Urothelium cell line (cell line): ENCODE results near the gene MYPN.
"Not testable (repeated sequence)": the region's sequence is repeated elsewhere in the genome, so short reads cannot be mapped to it uniquely, and the experiment has no call there.

ENCODE experiments used
- DNase-seq: peaks from one replicate; pipeline ENCODE4 v3.0.0; 2011; ENCODE audit warnings: low spot score, mixed read lengths
- FAIRE-seq: peaks from 2 replicates; lab custom pipeline; 2011; peaks lifted over from hg19 to GRCh38; lab: Jason Lieb, UNC

MYPN gene

GRCh38 chr10:68109331-68109730 is at the start of gene MYPN:
Gene MYPN, plus strand, starts transcription at chr10:68109488. Its CDS starts 11,951 bp downstream, at chr10:68121439.
- FAIRE-seq (no peak), DNase-seq (no peak)

- DNase-seq = no peak
- no peak for FAIRE-seq
Observed at GRCh38 chr10:68067029-68067428, 42.3 kb upstream of the MYPN start.

GRCh38 chr10:68067508-68067907 is 41.8 kb upstream of the MYPN start:
- FAIRE-seq (no peak), DNase-seq (no peak)

- FAIRE-seq (no peak), DNase-seq (no peak)
Observed at GRCh38 chr10:68073631-68074030, 35.7 kb upstream of the MYPN start.

- DNase-seq = no peak
- FAIRE-seq = no peak
Observed at GRCh38 chr10:68074031-68074774, 35.1 kb upstream of the MYPN start.

GRCh38 chr10:68074775-68075549 is 34.3 kb upstream of the MYPN start, which contains the start of gene HERC4:
Gene HERC4, minus strand, starts transcription at chr10:68075283. Its CDS starts 2,175 bp downstream, at chr10:68073108.
- FAIRE-seq (peak; percentile 92), DNase-seq (peak; percentile 98)

GRCh38 chr10:68075550-68076004 is 33.7 kb upstream of the MYPN start:
- no peak for FAIRE-seq
- no peak for DNase-seq

GRCh38 chr10:68076081-68076480 is 33.2 kb upstream of the MYPN start:
- not testable (repeated sequence) for FAIRE-seq, DNase-seq

- FAIRE-seq (no peak), DNase-seq (no peak)
Observed at GRCh38 chr10:68077026-68077425, 32.3 kb upstream of the MYPN start.

- DNase-seq (no peak), FAIRE-seq (no peak)
Observed at GRCh38 chr10:68079434-68079833, 29.9 kb upstream of the MYPN start.

- FAIRE-seq (peak; percentile 97), DNase-seq (no peak)
Observed at GRCh38 chr10:68080853-68081431, 28.3 kb upstream of the MYPN start.

- DNase-seq (no peak), FAIRE-seq (no peak)
Observed at GRCh38 chr10:68081916-68082315, 27.4 kb upstream of the MYPN start.

GRCh38 chr10:68082872-68083271 is 26.4 kb upstream of the MYPN start:
- DNase-seq (no peak), FAIRE-seq (no peak)

- FAIRE-seq (no peak), DNase-seq (no peak)
Observed at GRCh38 chr10:68083953-68084352, 25.3 kb upstream of the MYPN start.

GRCh38 chr10:68084469-68084868 is 24.8 kb upstream of the MYPN start:
- no peak for DNase-seq
- FAIRE-seq = no peak

- FAIRE-seq (no peak), DNase-seq (no peak)
Observed at GRCh38 chr10:68086011-68086410, 23.3 kb upstream of the MYPN start.

- DNase-seq (no peak), FAIRE-seq (no peak)
Observed at GRCh38 chr10:68086910-68087684, 22.2 kb upstream of the MYPN start.

- DNase-seq (peak; percentile 20), FAIRE-seq (no peak)
Observed at GRCh38 chr10:68087685-68088401, 21.4 kb upstream of the MYPN start.

- no peak for DNase-seq
- FAIRE-seq = no peak
Observed at GRCh38 chr10:68088740-68089139, 20.5 kb upstream of the MYPN start.

GRCh38 chr10:68090586-68090985 is 18.7 kb upstream of the MYPN start:
- no peak for DNase-seq
- FAIRE-seq = no peak
